HepG2 (cell line): ENCODE results near the gene ZNF276. TPM values are rescaled to one million over a fixed set of nuclear protein-coding genes. Genes with fewer than 3 reads are reported as not detected.

ENCODE experiments used
- ARHGAP35 ChIP-seq: sonication (generic); formaldehyde crosslinking; IDR thresholded peaks from 2 replicates; pipeline ENCODE4 v1.9.0; 2022; ENCODE audit warnings: mild to moderate bottlenecking, inconsistent platforms, moderate library complexity, missing genetic modification reagents, borderline replicate concordance
- CCDC6 ChIP-seq: sonication (generic); formaldehyde crosslinking; IDR thresholded peaks from 2 replicates; pipeline ENCODE4 v1.8.1; 2022; ENCODE audit warnings: mild to moderate bottlenecking, missing genetic modification reagents, moderate library complexity
- FOXK1 ChIP-seq: sonication (generic); formaldehyde crosslinking; IDR thresholded peaks from 2 replicates; pipeline ENCODE4 v1.4.0; 2020; ENCODE audit warnings: low read depth, missing genetic modification reagents, borderline replicate concordance
- IKZF1 ChIP-seq: fragments of 450-650 bp; IDR thresholded peaks from 2 replicates; pipeline ENCODE4 v1.7.1; 2016
- MXI1 ChIP-seq: IDR thresholded peaks from 3 replicates; pipeline ENCODE4 v1.6.1; 2012; ENCODE audit warnings: low read depth, low read length, inconsistent platforms, borderline replicate concordance
- SETDB1 ChIP-seq: sonication (generic); formaldehyde crosslinking; IDR thresholded peaks from 2 replicates; pipeline ENCODE4 v1.5.1; 2020; ENCODE audit warnings: missing genetic modification reagents, mild to moderate bottlenecking, borderline replicate concordance
- SIN3B ChIP-seq: fragments of 150-350 bp; IDR thresholded peaks from 2 replicates; pipeline ENCODE4 v1.6.1; 2014; ENCODE audit warnings: low read length
- ZNF207 ChIP-seq: fragments of 450-650 bp; IDR thresholded peaks from 2 replicates; pipeline ENCODE4 v1.6.1; 2016; ENCODE audit warnings: antibody characterized with exemption, borderline replicate concordance
- ZNF674 ChIP-seq: sonication (generic); formaldehyde crosslinking; IDR thresholded peaks from 2 replicates; pipeline ENCODE4 v1.5.0; 2020; ENCODE audit warnings: low read depth, mild to moderate bottlenecking, missing genetic modification reagents
- polyA plus RNA-seq, 8 experiments: library from polyadenylated mRNA; depleted of rRNA in 3 of 8; stranded (reverse) in 7 of 8; unstranded in 1 of 8; fragments of >200 nt; fragmentation: Illumina TruSeq in 4 of 8; extraction: Trizol in 4 of 8; gene quantifications; 2 replicates each; pipeline versions ENCODE4 v1.2.1 to v1.2.3, GENCODE V29; 2011 to 2016; ENCODE audit warnings: low read depth in 4 of 8, missing spikeins in 1 of 8, mixed read lengths in 1 of 8; ENCODE audit not compliant: insufficient read depth in 1 of 8
- total RNA-seq, 5 experiments: library from RNA; depleted of rRNA; stranded (reverse); fragments of >200 nt; fragmentation: Illumina TruSeq; extraction: Trizol; gene quantifications; 2 replicates each; pipeline ENCODE4 v1.2.3, GENCODE V29; 2016; ENCODE audit warnings: low read depth in 1 of 5
- TF ChIP-seq, protein P1 (sequence below): sonication (generic); formaldehyde crosslinking; conservative IDR thresholded peaks from 2 replicates; pipeline ENCODE4 v1.8.0; 2022; ENCODE audit warnings: missing genetic modification reagents
- TF ChIP-seq, protein P2 (sequence below), 2 experiments: fragments of 450-650 bp in 1 of 2; sonication (generic) in 1 of 2; formaldehyde crosslinking; IDR thresholded peaks; 2 replicates each; pipeline versions ENCODE4 v1.5.0 to v1.8.0; 2020 to 2022; ENCODE audit warnings: mild to moderate bottlenecking in 1 of 2, missing genetic modification reagents in 1 of 2
- TF ChIP-seq, protein P3 (sequence below): sonication (generic); formaldehyde crosslinking; conservative IDR thresholded peaks from 2 replicates; pipeline ENCODE4 v1.4.0; 2020; ENCODE audit warnings: mild to moderate bottlenecking, missing genetic modification reagents, moderate library complexity
- TF ChIP-seq, protein P4 (sequence below): sonication (generic); formaldehyde crosslinking; IDR thresholded peaks from 2 replicates; pipeline ENCODE4 v1.5.1; 2020; ENCODE audit warnings: mild to moderate bottlenecking, missing genetic modification reagents, moderate library complexity
- TF ChIP-seq, protein P5 (sequence below): sonication (generic); formaldehyde crosslinking; IDR thresholded peaks from 2 replicates; pipeline ENCODE4 v1.4.0; 2020; ENCODE audit warnings: mild to moderate bottlenecking, missing genetic modification reagents

Gene ZNF276
- total and polyA plus RNA-seq, 2 of the 13 experiments (the other 11 are each of a cell fraction or from before 2014, with no cell fraction given): 17.7 to 18.0 TPM

DNA sequence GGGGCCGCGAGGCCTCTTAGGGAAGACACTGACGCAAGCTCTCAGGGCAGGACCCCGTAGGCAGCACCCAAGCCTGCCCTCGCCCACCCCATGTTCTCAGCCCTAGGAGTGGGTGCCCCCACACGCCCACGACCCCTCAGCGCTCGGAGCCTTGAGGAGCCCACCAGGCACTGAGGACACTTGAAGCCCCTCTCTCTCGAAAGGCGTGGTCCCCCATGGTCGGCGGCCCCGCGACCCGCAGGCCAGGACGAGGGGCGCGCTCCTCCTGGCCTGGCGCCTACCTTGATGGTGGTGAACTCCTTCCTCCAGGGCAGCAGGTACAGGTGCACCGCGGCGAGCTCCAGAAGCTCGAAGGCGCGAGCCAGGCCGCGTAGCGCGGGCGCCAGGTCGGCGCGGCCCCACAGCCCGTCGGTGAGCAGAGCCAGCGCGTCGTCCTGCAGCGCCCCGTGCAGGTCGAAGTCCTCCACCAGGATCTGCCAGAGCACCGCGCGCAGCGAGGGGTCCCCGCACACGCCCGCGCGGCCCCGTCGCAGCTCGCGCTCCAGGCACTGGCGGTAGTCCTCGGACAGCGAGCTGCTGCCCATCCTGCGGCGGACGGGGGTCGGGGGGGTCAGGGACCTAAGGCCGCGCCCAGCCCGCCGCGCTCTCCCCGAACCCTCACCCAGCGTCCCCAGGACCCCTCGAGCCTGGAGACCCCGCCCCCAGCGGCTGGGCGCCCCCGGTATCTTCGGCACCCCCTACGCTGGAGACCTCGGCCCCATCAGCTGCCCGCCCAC, 20.5 kb upstream of the ZNF276 start (continued):
- TF ChIP-seq ZNF674 (CRISPR knock-in tag) (no peak; the same call in 1 of the 2 replicates), SETDB1 (CRISPR knock-in tag) (no peak), CCDC6 (CRISPR knock-in tag) (peak; percentile 61), FOXK1 (CRISPR knock-in tag) (peak; percentile 14; the same call in 1 of the 2 replicates), SIN3B (no peak), MXI1 (peak; percentile 80; the same call in 1 of the 3 replicates), ARHGAP35 (CRISPR knock-in tag) (0 out of 2 replicates have a peak, but pooled peaks have one; percentile 44), ZNF207 (no peak), IKZF1 (no peak)
- TF ChIP-seq, protein P1, sequence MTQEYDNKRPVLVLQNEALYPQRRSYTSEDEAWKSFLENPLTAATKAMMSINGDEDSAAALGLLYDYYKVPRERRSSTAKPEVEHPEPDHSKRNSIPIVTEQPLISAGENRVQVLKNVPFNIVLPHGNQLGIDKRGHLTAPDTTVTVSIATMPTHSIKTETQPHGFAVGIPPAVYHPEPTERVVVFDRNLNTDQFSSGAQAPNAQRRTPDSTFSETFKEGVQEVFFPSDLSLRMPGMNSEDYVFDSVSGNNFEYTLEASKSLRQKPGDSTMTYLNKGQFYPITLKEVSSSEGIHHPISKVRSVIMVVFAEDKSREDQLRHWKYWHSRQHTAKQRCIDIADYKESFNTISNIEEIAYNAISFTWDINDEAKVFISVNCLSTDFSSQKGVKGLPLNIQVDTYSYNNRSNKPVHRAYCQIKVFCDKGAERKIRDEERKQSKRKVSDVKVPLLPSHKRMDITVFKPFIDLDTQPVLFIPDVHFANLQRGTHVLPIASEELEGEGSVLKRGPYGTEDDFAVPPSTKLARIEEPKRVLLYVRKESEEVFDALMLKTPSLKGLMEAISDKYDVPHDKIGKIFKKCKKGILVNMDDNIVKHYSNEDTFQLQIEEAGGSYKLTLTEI (CRISPR knock-in tag): no peak
- TF ChIP-seq, protein P2, sequence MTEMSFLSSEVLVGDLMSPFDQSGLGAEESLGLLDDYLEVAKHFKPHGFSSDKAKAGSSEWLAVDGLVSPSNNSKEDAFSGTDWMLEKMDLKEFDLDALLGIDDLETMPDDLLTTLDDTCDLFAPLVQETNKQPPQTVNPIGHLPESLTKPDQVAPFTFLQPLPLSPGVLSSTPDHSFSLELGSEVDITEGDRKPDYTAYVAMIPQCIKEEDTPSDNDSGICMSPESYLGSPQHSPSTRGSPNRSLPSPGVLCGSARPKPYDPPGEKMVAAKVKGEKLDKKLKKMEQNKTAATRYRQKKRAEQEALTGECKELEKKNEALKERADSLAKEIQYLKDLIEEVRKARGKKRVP (CRISPR knock-in tag; IDR thresholded peaks at IDR 0.05): no peak
- TF ChIP-seq, protein P3, sequence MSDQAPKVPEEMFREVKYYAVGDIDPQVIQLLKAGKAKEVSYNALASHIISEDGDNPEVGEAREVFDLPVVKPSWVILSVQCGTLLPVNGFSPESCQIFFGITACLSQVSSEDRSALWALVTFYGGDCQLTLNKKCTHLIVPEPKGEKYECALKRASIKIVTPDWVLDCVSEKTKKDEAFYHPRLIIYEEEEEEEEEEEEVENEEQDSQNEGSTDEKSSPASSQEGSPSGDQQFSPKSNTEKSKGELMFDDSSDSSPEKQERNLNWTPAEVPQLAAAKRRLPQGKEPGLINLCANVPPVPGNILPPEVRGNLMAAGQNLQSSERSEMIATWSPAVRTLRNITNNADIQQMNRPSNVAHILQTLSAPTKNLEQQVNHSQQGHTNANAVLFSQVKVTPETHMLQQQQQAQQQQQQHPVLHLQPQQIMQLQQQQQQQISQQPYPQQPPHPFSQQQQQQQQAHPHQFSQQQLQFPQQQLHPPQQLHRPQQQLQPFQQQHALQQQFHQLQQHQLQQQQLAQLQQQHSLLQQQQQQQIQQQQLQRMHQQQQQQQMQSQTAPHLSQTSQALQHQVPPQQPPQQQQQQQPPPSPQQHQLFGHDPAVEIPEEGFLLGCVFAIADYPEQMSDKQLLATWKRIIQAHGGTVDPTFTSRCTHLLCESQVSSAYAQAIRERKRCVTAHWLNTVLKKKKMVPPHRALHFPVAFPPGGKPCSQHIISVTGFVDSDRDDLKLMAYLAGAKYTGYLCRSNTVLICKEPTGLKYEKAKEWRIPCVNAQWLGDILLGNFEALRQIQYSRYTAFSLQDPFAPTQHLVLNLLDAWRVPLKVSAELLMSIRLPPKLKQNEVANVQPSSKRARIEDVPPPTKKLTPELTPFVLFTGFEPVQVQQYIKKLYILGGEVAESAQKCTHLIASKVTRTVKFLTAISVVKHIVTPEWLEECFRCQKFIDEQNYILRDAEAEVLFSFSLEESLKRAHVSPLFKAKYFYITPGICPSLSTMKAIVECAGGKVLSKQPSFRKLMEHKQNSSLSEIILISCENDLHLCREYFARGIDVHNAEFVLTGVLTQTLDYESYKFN (CRISPR knock-in tag): 0 out of 2 replicates have a peak, but pooled peaks have one; percentile 4
- TF ChIP-seq, protein P4, sequence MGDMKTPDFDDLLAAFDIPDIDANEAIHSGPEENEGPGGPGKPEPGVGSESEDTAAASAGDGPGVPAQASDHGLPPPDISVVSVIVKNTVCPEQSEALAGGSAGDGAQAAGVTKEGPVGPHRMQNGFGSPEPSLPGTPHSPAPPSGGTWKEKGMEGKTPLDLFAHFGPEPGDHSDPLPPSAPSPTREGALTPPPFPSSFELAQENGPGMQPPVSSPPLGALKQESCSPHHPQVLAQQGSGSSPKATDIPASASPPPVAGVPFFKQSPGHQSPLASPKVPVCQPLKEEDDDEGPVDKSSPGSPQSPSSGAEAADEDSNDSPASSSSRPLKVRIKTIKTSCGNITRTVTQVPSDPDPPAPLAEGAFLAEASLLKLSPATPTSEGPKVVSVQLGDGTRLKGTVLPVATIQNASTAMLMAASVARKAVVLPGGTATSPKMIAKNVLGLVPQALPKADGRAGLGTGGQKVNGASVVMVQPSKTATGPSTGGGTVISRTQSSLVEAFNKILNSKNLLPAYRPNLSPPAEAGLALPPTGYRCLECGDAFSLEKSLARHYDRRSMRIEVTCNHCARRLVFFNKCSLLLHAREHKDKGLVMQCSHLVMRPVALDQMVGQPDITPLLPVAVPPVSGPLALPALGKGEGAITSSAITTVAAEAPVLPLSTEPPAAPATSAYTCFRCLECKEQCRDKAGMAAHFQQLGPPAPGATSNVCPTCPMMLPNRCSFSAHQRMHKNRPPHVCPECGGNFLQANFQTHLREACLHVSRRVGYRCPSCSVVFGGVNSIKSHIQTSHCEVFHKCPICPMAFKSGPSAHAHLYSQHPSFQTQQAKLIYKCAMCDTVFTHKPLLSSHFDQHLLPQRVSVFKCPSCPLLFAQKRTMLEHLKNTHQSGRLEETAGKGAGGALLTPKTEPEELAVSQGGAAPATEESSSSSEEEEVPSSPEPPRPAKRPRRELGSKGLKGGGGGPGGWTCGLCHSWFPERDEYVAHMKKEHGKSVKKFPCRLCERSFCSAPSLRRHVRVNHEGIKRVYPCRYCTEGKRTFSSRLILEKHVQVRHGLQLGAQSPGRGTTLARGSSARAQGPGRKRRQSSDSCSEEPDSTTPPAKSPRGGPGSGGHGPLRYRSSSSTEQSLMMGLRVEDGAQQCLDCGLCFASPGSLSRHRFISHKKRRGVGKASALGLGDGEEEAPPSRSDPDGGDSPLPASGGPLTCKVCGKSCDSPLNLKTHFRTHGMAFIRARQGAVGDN (CRISPR knock-in tag): peak; percentile 86
- TF ChIP-seq, protein P5, sequence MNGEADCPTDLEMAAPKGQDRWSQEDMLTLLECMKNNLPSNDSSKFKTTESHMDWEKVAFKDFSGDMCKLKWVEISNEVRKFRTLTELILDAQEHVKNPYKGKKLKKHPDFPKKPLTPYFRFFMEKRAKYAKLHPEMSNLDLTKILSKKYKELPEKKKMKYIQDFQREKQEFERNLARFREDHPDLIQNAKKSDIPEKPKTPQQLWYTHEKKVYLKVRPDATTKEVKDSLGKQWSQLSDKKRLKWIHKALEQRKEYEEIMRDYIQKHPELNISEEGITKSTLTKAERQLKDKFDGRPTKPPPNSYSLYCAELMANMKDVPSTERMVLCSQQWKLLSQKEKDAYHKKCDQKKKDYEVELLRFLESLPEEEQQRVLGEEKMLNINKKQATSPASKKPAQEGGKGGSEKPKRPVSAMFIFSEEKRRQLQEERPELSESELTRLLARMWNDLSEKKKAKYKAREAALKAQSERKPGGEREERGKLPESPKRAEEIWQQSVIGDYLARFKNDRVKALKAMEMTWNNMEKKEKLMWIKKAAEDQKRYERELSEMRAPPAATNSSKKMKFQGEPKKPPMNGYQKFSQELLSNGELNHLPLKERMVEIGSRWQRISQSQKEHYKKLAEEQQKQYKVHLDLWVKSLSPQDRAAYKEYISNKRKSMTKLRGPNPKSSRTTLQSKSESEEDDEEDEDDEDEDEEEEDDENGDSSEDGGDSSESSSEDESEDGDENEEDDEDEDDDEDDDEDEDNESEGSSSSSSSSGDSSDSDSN: peak; percentile 68
